K562 (cell line): ENCODE results near the gene HMX3. TPM values are rescaled to one million over a fixed set of nuclear protein-coding genes. Genes with fewer than 3 reads are reported as not detected.

ENCODE experiments used
- BDP1 ChIP-seq: IDR thresholded peaks from 3 replicates; pipeline ENCODE4 v1.6.1; 2011; ENCODE audit not compliant: insufficient read length, insufficient read depth
- L3MBTL2 ChIP-seq: fragments of 450-650 bp; IDR thresholded peaks from 2 replicates; pipeline ENCODE4 v1.6.1; 2016; ENCODE audit warnings: mild to moderate bottlenecking, moderate library complexity
- NR4A1 ChIP-seq, 2 experiments: fragments of 250-450 bp in 1 of 2; fragments of 450-650 bp in 1 of 2; sonication (Bioruptor Pico) in 1 of 2; IDR thresholded peaks; 2 replicates each; pipeline versions ENCODE4 v1.4.0 to v1.6.1; 2016 to 2020; ENCODE audit warnings: mild to moderate bottlenecking in 2 of 2, missing compliant biosample characterization in 1 of 2, missing genetic modification characterization in 1 of 2, moderate library complexity in 1 of 2
- NRF1 ChIP-seq, 2 experiments: fragments of 450-650 bp; IDR thresholded peaks in 1 of 2; conservative IDR thresholded peaks in 1 of 2; 2 replicates each; pipeline ENCODE4 v1.6.1; 2014; ENCODE audit warnings: mild to moderate bottlenecking in 2 of 2
- RB1 ChIP-seq: fragments of 450-650 bp; IDR thresholded peaks from 2 replicates; pipeline ENCODE4 v1.6.1; 2017; ENCODE audit warnings: low read depth, mild to moderate bottlenecking
- RFX5 ChIP-seq: IDR thresholded peaks from 2 replicates; pipeline ENCODE4 v1.6.1; 2011; ENCODE audit warnings: low read depth, mild to moderate bottlenecking, improper control_type of control experiment, low read length
- RFX7 ChIP-seq: fragments of 250-450 bp; sonication (Bioruptor Pico); IDR thresholded peaks from 2 replicates; pipeline ENCODE4 v1.5.1; 2021; ENCODE audit warnings: mild to moderate bottlenecking
- SNIP1 ChIP-seq: fragments of 450-650 bp; IDR thresholded peaks from 2 replicates; pipeline ENCODE4 v1.7.1; 2017; ENCODE audit warnings: low read depth, mild to moderate bottlenecking
- U2AF1 ChIP-seq: fragments of 200-400 bp; formaldehyde crosslinking; optimal IDR thresholded peaks from 2 replicates; pipeline ENCODE3; 2017; ENCODE audit warnings: mild to moderate bottlenecking, low read depth, low read length, moderate library complexity
- YY1 ChIP-seq, 3 experiments: IDR thresholded peaks; 2 replicates each; pipeline ENCODE4 v1.6.1; 2011; ENCODE audit warnings: low read length in 2 of 3, mild to moderate bottlenecking in 2 of 3, moderate library complexity in 2 of 3, borderline replicate concordance in 1 of 3, control low read depth in 1 of 3, low read depth in 1 of 3; ENCODE audit not compliant: insufficient read depth in 3 of 3, insufficient replicate concordance in 2 of 3, control insufficient read depth in 1 of 3, insufficient read length in 1 of 3; ENCODE audit errors: extremely low read depth in 1 of 3
- ZKSCAN8 ChIP-seq: fragments of 200-800 bp; sonication (Bioruptor generic); IDR thresholded peaks from 2 replicates; pipeline ENCODE4 v1.6.1; 2016; ENCODE audit warnings: missing genetic modification characterization, missing compliant biosample characterization
- ZNF143 ChIP-seq: sonication (generic); formaldehyde crosslinking; IDR thresholded peaks from 2 replicates; pipeline ENCODE4 v1.9.0; 2022; ENCODE audit warnings: mild to moderate bottlenecking, missing genetic modification reagents
- ZNF212 ChIP-seq: fragments of 450-650 bp; formaldehyde crosslinking; IDR thresholded peaks from 2 replicates; pipeline ENCODE4 v1.4.0; 2020; ENCODE audit warnings: mild to moderate bottlenecking
- ZNF436 ChIP-seq: fragments of 250-450, 450-650 bp; sonication (Bioruptor Pico); formaldehyde crosslinking; IDR thresholded peaks from 2 replicates; pipeline ENCODE4 v1.7.0; 2020; ENCODE audit warnings: mild to moderate bottlenecking
- polyA plus RNA-seq, 8 experiments: library from polyadenylated mRNA; depleted of rRNA in 4 of 8; stranded (reverse) in 5 of 8; unstranded in 3 of 8; fragments of >200 nt; fragmentation: Nextera tagmentation in 2 of 8; fragmentation: Illumina TruSeq in 1 of 8; extraction: Ambion mirVana in 2 of 8; extraction: Trizol in 1 of 8; gene quantifications; 2 replicates each; pipeline versions ENCODE4 v1.2.1 to v1.2.3, GENCODE V29; 2011 to 2014; ENCODE audit warnings: inconsistent platforms in 1 of 8, missing spikeins in 1 of 8
- total RNA-seq, 7 experiments: library from RNA; depleted of rRNA in 6 of 7; stranded (reverse); fragments of >200 nt in 6 of 7; fragmentation: Illumina TruSeq in 2 of 7; extraction: Trizol in 2 of 7; gene quantifications; 2 replicates each; pipeline versions ENCODE4 v1.2.1 to v1.2.3, GENCODE V29; 2011 to 2021; ENCODE audit warnings: low replicate concordance in 1 of 7
- TF ChIP-seq, protein P1 (sequence below), 2 experiments: IDR thresholded peaks; 2 replicates each; pipeline ENCODE4 v1.6.1; 2011; ENCODE audit warnings: borderline replicate concordance in 1 of 2, control low read depth in 1 of 2, low read depth in 1 of 2, low read length in 1 of 2, mild to moderate bottlenecking in 1 of 2, mixed read lengths in 1 of 2, moderate library complexity in 1 of 2; ENCODE audit not compliant: insufficient read depth in 1 of 2, insufficient read length in 1 of 2, poor library complexity in 1 of 2, severe bottlenecking in 1 of 2; ENCODE audit errors: extremely low read depth in 1 of 2
- TF ChIP-seq, protein P2 (sequence below), 2 experiments: fragments of 250-450 bp in 1 of 2; fragments of 450-650 bp in 1 of 2; sonication (Bioruptor Pico) in 1 of 2; IDR thresholded peaks; 2 replicates each; pipeline versions ENCODE4 v1.6.1 to v1.8.0; 2016 to 2021; ENCODE audit warnings: mild to moderate bottlenecking in 2 of 2, moderate library complexity in 2 of 2, missing compliant biosample characterization in 1 of 2, missing genetic modification characterization in 1 of 2
- TF ChIP-seq, protein P3 (sequence below): sonication (generic); formaldehyde crosslinking; IDR thresholded peaks from 2 replicates; pipeline ENCODE4 v1.8.1; 2023; ENCODE audit warnings: mild to moderate bottlenecking, missing genetic modification reagents
- TF ChIP-seq, protein P4 (sequence below): sonication (generic); formaldehyde crosslinking; IDR thresholded peaks from 2 replicates; pipeline ENCODE4 v1.8.1; 2023; ENCODE audit warnings: mild to moderate bottlenecking, missing genetic modification reagents, moderate library complexity

The HMX3 gene
- total and polyA plus RNA-seq, 9 of the 15 experiments (the other 6 are each of a cell fraction or from before 2014, with no cell fraction given), result 0.55 to 43.5 (median 7.4) TPM; not detected in 2

DNA sequence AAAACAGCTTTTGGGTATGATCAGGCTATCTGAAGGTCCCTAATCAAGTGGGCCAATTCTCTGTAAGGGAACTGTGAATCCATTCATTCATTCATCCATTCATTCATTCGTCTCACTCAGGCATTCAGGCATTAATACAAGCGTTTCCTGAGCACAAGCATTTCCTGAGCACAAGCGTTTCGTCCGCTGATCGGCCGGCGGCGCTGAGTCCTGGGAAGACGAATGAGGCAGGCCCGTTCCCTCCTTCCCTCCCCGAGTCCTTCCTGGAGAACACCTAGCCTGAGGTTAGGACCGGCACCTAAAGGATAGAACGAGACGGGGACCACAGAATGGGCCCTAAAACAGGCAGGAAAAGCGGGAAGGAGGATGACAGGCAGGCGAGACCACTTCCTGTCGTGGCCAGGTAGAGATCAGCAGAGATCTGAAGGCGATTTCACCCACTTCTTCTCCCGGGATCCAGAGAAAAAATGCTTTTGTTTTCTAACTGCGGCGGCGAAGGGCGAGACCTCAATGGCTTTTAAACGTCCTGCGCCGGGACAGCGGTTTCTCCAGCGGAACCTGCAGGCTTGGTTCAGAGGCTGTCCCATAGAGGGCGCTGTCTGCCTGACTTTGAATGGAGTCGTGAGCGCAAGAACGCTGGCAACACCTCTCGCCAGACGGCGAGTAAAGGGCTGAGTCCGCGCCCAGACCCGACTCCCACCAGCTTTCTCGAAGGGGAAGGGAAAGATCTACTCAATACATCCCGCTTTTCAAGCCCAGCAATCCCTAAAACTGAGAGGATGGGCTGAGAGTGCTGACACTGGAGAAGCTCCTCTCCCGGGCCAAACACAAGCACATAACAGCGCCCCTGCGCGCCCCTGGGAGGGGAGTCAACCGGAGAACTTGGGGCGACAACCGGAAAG, 2.9 kb upstream of the HMX3 start (continued):
- TF ChIP-seq, protein P1, sequence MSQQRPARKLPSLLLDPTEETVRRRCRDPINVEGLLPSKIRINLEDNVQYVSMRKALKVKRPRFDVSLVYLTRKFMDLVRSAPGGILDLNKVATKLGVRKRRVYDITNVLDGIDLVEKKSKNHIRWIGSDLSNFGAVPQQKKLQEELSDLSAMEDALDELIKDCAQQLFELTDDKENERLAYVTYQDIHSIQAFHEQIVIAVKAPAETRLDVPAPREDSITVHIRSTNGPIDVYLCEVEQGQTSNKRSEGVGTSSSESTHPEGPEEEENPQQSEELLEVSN (IDR thresholded peaks at IDR 0.05; ENCODE audit: borderline replicate concordance in 1 of 2, extremely low read depth in 1 of 2, insufficient read depth in 1 of 2, insufficient read length in 1 of 2, low read depth in 1 of 2, low read length in 1 of 2, poor library complexity in 1 of 2, severe bottlenecking in 1 of 2), result peak in 1 of 2 experiments; percentile 10
- peak; percentile 42; the same call in 1 of the 2 replicates for TF ChIP-seq L3MBTL2
- TF ChIP-seq YY1 (IDR thresholded peaks at IDR 0.05; ENCODE audit: borderline replicate concordance in 1 of 3, control insufficient read depth in 1 of 3, extremely low read depth in 1 of 3, insufficient read depth in 3 of 3, insufficient read length in 1 of 3, insufficient replicate concordance in 2 of 3, low read depth in 1 of 3, low read length in 2 of 3), result peak in 1 of 3 experiments; percentile 14
- no peak for TF ChIP-seq RFX7
- TF ChIP-seq NR4A1 (CRISPR knock-in tag; IDR thresholded peaks at IDR 0.05), result no peak
- no peak for TF ChIP-seq NR4A1 (tag; IDR thresholded peaks at IDR 0.05)
- TF ChIP-seq, protein P2, sequence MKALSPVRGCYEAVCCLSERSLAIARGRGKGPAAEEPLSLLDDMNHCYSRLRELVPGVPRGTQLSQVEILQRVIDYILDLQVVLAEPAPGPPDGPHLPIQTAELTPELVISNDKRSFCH (CRISPR knock-in tag; IDR thresholded peaks at IDR 0.05), result no peak
- TF ChIP-seq, protein P2 (tag; IDR thresholded peaks at IDR 0.05), result no peak
- no peak for TF ChIP-seq ZNF143 (CRISPR knock-in tag)
- TF ChIP-seq BDP1, result no peak
- no peak for TF ChIP-seq SNIP1
- no peak for TF ChIP-seq ZNF212 (CRISPR knock-in tag)
- no peak for TF ChIP-seq RFX5
- TF ChIP-seq U2AF1, result no peak
- TF ChIP-seq, protein P3, sequence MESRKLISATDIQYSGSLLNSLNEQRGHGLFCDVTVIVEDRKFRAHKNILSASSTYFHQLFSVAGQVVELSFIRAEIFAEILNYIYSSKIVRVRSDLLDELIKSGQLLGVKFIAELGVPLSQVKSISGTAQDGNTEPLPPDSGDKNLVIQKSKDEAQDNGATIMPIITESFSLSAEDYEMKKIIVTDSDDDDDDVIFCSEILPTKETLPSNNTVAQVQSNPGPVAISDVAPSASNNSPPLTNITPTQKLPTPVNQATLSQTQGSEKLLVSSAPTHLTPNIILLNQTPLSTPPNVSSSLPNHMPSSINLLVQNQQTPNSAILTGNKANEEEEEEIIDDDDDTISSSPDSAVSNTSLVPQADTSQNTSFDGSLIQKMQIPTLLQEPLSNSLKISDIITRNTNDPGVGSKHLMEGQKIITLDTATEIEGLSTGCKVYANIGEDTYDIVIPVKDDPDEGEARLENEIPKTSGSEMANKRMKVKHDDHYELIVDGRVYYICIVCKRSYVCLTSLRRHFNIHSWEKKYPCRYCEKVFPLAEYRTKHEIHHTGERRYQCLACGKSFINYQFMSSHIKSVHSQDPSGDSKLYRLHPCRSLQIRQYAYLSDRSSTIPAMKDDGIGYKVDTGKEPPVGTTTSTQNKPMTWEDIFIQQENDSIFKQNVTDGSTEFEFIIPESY, result peak; percentile 98
- no peak for TF ChIP-seq ZNF436
- 0 out of 2 replicates have a peak, but pooled peaks have one; percentile 21 for TF ChIP-seq RB1
- TF ChIP-seq, protein P4, sequence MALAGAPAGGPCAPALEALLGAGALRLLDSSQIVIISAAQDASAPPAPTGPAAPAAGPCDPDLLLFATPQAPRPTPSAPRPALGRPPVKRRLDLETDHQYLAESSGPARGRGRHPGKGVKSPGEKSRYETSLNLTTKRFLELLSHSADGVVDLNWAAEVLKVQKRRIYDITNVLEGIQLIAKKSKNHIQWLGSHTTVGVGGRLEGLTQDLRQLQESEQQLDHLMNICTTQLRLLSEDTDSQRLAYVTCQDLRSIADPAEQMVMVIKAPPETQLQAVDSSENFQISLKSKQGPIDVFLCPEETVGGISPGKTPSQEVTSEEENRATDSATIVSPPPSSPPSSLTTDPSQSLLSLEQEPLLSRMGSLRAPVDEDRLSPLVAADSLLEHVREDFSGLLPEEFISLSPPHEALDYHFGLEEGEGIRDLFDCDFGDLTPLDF (CRISPR knock-in tag), result no peak
- TF ChIP-seq NRF1 (conservative IDR thresholded peaks at IDR 0.05 in 1 of 2, IDR thresholded peaks at IDR 0.05 in 1 of 2), result peak; percentile 54 to 64; a peak in 3 of 4 replicates
- TF ChIP-seq ZKSCAN8 (CRISPR knock-in tag), result no peak
